Measurements from ENCODE around the gene ANAPC2.
"Not testable (repeated sequence)": the region's sequence is repeated elsewhere in the genome, so short reads cannot be mapped to it uniquely, and the experiment has no call there.

Gene ANAPC2

DNA sequence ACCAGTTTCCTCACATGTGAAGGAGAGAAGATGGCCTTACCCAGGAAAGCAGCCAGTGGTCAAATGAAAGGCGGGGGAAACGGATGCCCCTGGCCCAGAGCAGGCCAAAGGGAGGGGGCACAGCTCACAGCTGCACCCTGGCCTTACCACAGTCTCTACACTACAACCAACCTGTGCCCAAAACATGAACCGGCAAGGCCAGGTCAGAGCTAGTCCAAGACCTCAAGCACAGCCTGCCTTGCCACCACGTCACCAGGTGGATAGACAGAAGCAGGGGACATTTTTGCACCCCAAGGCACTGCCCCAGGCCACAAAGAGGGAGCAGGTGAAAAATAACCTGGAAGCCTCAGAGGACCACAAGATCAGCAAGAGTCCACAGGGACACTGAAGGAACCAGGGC, 44.9 kb downstream of the ANAPC2 start:
- no peak for DNase-seq (ENCODE audit: low spot score)

GRCh38 chr9:137141976-137142936, 46.1 kb downstream of the ANAPC2 start:
- no peak for DNase-seq (ENCODE audit: low spot score)

- no peak for DNase-seq (ENCODE audit: low spot score)
Observed at GRCh38 chr9:137141050-137141810, 47.1 kb downstream of the ANAPC2 start.

GRCh38 chr9:137140151-137141012, 48.0 kb downstream of the ANAPC2 start:
- no peak for DNase-seq (ENCODE audit: low spot score)

- DNase-seq (ENCODE audit: low spot score) = no peak
Observed at GRCh38 chr9:137139468-137140150, 48.8 kb downstream of the ANAPC2 start.

DNA sequence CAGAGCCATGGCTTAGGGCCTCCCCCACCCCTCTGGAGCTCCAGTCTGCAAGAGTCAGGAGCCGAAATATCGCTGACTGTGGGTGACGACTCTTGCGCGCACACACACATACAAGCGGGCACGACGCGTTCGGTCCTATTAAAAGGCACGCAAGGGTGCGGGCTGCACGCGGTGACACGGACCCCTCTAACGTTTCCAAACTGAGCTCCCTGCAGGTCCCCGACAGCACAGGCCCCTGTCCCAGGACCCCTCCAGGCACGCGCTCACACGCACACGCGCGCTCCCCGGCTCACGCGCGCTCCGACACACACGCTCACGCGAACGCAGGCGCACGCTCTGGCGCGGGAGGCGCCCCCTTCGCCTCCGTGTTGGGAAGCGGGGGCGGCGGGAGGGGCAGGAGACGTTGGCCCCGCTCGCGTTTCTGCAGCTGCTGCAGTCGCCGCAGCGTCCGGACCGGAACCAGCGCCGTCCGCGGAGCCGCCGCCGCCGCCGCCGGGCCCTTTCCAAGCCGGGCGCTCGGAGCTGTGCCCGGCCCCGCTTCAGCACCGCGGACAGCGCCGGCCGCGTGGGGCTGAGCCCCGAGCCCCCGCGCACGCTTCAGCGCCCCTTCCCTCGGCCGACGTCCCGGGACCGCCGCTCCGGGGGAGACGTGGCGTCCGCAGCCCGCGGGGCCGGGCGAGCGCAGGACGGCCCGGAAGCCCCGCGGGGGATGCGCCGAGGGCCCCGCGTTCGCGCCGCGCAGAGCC, 49.5 kb downstream of the ANAPC2 start, which contains the start of gene GRIN1:
Gene GRIN1 (plus strand): TSS at position 433 of the 746 bp plus-strand sequence. CDS start 333 bp downstream, outside the sequence.
- DNase-seq (ENCODE audit: low spot score) = no peak

- no peak for DNase-seq (ENCODE audit: low spot score)
Observed at GRCh38 chr9:137138058-137138721, 50.2 kb downstream of the ANAPC2 start.

GRCh38 chr9:137136881-137137607, 51.3 kb downstream of the ANAPC2 start:
- no peak for DNase-seq (ENCODE audit: low spot score)

DNA sequence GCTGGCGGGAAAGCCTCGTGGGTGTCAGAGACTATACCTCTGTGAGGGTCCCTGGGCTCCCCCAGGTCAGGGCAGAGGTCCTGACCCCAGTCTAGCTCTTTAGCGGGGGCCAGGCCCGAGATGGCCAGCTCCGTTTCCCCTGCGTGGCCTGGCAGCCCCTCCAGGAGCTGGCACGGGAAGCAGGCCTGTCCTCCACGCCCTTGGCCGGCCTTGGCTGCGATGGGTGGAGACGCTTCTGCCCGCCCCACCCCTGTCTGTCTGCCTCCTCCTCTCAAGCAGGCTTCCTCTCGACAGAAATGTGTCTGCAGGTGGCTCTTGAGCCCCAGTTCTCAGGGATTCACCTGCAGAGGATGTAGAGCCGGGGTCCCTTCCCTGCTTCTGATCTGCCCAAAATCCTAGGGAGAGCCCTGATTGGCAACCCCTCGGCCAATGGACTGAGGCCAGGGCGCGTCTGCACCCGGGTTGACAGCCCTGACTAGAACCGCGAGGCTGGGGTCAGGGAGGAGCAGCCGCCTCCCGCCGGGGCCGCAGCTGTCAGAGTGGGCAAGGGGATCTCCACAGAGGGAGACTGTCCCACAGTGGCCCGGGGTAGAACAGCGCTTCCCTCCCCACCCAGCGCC, 52.0 kb downstream of the ANAPC2 start:
- DNase-seq (ENCODE audit: low spot score) = no peak

DNA sequence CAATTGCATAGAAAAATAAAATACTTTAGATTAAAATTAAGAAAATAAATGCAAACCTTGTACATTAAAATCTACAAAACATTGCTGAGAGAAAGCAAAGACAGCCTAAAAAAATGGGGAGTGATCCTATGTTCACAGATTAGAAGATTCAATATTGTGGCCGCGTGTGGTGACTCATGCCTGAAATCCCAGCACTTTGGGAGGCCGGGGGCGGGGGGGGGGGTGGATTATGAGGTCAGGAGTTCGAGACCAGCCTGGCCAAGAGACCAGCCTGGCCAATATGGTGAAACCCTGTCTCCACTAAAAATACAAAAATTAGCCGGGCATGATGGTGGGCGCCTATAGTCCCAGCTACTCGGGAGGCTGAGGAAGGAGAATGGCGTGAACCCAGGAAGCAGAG, 53.2 kb downstream of the ANAPC2 start:
- DNase-seq (ENCODE audit: low spot score) = not testable (repeated sequence)

DNA sequence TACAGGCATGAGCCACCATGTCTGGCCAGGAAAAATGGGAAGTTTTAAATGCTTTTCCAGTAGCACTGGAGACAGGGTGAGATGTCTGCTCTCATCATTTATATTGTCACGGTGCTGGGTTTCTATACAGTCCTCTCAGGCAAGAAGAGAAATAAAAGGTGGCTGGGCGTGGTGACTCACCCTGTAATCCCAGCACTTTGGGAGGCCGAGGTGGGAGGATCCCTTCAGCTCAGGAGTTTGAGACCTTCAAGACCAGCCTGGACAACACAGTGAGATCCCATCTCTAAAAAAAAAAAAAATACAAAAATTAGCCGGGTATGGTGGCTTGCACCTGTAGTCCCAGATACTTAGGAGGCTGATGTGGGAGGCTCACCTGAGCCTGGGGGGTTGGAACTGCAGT, 54.2 kb downstream of the ANAPC2 start:
- DNase-seq (ENCODE audit: low spot score) = no peak

- DNase-seq (ENCODE audit: low spot score) = no peak
Observed at GRCh38 chr9:137130176-137130755, 58.1 kb downstream of the ANAPC2 start.

GRCh38 chr9:137129456-137130175, 58.7 kb downstream of the ANAPC2 start:
- peak; percentile 70 for DNase-seq (ENCODE audit: low spot score)

DNA sequence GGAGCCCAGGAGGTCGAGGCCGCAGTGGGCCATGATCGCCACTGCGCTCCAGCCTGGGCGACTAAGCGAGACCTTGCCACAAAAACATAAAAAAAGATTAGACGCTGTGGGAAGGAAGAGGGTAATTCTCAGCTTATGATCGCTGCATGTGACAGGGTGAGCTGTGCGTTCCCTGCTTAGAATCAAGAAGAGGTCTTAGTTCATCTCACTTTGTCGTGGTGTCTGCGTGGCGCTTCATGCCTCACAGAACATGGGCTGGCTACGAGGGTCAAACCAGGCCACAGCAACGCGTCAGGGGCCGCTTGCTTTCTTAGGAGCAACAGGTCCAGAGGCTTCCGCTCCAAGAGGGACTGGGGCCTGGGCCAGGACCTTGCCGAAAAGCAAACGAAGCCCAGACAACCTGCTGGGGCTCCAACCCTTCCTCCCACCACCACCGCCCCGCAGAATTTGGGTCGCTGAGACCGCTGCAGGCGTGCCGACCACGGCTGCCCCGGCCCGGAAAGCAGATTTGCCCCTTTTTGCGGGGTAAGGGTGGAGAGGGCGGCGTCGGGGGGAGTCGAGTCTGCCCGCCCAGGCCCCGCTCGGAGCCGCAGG, 59.4 kb downstream of the ANAPC2 start:
- no peak for DNase-seq (ENCODE audit: low spot score)

GRCh38 chr9:137128158-137128861, 60.0 kb downstream of the ANAPC2 start:
- DNase-seq (ENCODE audit: low spot score) = no peak

DNA sequence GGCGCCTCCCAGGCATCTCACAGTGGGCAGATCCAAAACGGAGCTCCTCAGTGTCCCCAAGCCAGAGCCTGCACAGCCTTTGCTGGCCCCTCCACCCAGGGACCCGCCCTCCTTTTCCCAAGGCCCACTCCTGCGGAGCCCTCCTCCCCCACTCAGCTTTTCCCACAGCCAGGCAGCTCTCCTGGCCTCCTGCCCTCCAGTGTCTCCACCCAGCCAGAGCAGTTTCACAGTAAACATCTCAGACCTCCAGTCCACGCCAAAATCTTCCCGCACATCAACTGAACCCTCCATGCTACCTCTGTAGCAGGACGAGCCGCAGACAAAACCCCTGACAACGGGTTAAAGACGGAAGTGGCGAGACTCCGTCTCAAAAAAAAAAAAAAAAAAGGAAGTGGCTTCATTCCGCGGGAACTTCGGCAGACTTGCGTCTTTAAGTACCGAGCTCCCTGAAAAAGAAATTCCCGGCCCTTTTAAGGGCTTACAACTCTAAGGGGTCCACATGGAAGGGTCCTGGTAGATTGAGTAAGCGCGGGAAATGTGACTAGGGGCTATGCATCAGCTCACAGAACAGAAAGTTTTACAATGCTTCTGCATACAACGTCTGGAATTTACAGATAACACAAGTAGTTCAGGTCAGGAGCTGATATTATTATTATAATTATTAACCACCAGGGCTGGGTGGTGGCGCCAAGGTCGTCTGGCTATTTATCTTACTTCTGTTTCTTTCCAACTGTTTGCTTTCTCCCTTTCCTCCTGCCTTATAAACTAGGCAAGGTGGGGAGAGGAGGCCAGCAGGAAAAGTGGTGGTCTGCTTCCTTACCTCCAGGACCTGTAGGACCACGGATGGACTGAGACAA, 60.8 kb downstream of the ANAPC2 start:
- DNase-seq (ENCODE audit: low spot score) = no peak

Data from globus pallidus (tissue), 1 donor.